Measurements from ENCODE around the gene MIAT. TPM values are rescaled to one million over a fixed set of nuclear protein-coding genes. Genes with fewer than 3 reads are reported as not detected.

MIAT gene
- polyA plus RNA-seq, 2 of the 4 experiments (the other 2 are of a cell fraction) = 1.5 to 2.2 TPM

DNA sequence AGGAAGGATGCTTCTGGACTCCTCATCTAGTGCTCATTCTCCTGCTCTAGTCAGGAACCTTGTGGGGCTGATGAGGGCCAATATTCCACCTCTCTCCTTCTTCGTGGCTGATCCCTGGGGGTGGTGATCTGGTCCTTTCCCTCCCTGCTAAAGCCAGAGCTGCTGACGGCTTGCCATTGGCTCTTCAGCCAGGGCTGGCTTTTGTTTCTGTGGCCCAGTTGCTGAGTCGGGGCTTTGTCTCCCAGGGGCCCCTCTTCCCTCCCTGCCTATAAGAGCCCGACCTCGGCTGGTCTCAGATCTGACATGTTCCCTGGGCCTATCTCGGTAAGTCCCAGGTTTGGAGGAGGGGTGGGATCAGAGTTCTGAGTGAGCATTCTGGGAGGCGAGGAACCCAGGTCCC is 35.7 kb upstream of the MIAT start, which contains the start of gene CRYBA4:
Gene CRYBA4, plus strand, starts transcription at position 301 of the 400 bp plus-strand sequence. CDS start 634 bp downstream, outside the sequence.
- Histone ChIP-seq H3K9me3 (no peaks in the 10 kb centered on the region), H3K4me3 (no peak within 1 kb of the TSS), H3K4me1 (no peaks in the 10 kb centered on the region), H3K4me2 (no peak within 1 kb of the TSS), H3K27ac (no peak within 1 kb of the TSS)
- TF ChIP-seq SREBF2 (IDR thresholded peaks at IDR 0.05) (no peak), CBX8 (IDR thresholded peaks at IDR 0.05) (no peak), GATA3 (IDR thresholded peaks at IDR 0.05; ENCODE audit: borderline replicate concordance) (no peak), HOXA7 (CRISPR knock-in tag; IDR thresholded peaks at IDR 0.05) (no peak), RNF2 (IDR thresholded peaks at IDR 0.05; ENCODE audit: borderline replicate concordance, low read depth) (no peak), MAZ (IDR thresholded peaks at IDR 0.05; ENCODE audit: borderline replicate concordance, low read depth, low read length) (no peak), SMC3 (IDR thresholded peaks at IDR 0.05) (no peak), KDM1A (IDR thresholded peaks at IDR 0.05; ENCODE audit: low read depth) (no peak), EP300 (IDR thresholded peaks at IDR 0.05) (no peak)
- TF ChIP-seq, protein P1, sequence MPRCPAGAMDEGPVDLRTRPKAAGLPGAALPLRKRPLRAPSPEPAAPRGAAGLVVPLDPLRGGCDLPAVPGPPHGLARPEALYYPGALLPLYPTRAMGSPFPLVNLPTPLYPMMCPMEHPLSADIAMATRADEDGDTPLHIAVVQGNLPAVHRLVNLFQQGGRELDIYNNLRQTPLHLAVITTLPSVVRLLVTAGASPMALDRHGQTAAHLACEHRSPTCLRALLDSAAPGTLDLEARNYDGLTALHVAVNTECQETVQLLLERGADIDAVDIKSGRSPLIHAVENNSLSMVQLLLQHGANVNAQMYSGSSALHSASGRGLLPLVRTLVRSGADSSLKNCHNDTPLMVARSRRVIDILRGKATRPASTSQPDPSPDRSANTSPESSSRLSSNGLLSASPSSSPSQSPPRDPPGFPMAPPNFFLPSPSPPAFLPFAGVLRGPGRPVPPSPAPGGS (IDR thresholded peaks at IDR 0.05) = no peak
- DNase-seq (ENCODE audit: low read depth in 1 of 2, low spot score in 1 of 2) (no peak), FAIRE-seq (no peak), ATAC-seq (no peak)
- POLR2A ChIA-PET = no interaction called here
- CTCF ChIA-PET = no interaction called here
- WGBS (ENCODE audit: missing lambda C conversion rate) = 60% methylated on average over 7 of the region's 7 CpGs

DNA sequence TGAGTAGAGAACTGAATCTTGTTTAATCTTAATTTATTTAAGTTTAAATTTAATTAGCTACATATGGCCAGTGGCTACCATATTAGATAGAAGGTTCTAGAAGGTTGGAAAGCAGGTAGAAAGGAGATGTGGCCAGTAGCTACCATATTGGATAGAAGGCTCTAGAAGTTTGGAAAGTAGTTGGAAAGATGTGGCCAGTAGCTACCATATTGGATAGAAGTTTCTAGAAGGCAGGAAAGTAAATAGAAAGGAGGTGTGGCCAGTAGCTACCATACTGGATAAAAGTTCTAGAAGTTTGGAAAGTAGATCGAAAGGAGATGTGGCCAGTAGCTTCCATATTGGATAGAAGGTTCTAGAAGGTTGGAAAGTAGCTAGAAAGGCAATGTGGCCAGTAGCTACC is 33.4 kb upstream of the MIAT start:
- Histone ChIP-seq H3K4me3 (no peak overlapping the region), H3K4me1 (no peaks in the 10 kb centered on the region), H3K9me3 (no peaks in the 10 kb centered on the region), H3K27ac (no peak overlapping the region), H3K4me2 (no peak overlapping the region)
- FAIRE-seq (no peak), ATAC-seq (no peak), DNase-seq (ENCODE audit: low read depth in 1 of 2, low spot score in 1 of 2) (no peak)
- CTCF ChIA-PET = interaction anchor here (0.5 to 1.0 kb wide), 4 partner anchors 51 to 925 kb away, joined by 3 to 4 read pairs (median 3); no protein-coding TSS in a partner anchor
- WGBS (ENCODE audit: missing lambda C conversion rate) = 48% methylated on average over 1 of the region's 1 CpG
- no peak for TF ChIP-seq EHMT2 (IDR thresholded peaks at IDR 0.05; ENCODE audit: low read depth)
- no peak for TF ChIP-seq NR3C1 (IDR thresholded peaks at IDR 0.05)
- no peak for TF ChIP-seq SMC3 (IDR thresholded peaks at IDR 0.05)
- no peak for TF ChIP-seq HDAC2 (IDR thresholded peaks at IDR 0.05)
- TF ChIP-seq FOSB (CRISPR knock-in tag; IDR thresholded peaks at IDR 0.05) = no peak
- TF ChIP-seq ESRRA (IDR thresholded peaks at IDR 0.05; ENCODE audit: borderline replicate concordance, low read length) = no peak
- TF ChIP-seq KDM1A (IDR thresholded peaks at IDR 0.05; ENCODE audit: low read depth) = no peak
- POLR2A ChIA-PET = no interaction called here

DNA sequence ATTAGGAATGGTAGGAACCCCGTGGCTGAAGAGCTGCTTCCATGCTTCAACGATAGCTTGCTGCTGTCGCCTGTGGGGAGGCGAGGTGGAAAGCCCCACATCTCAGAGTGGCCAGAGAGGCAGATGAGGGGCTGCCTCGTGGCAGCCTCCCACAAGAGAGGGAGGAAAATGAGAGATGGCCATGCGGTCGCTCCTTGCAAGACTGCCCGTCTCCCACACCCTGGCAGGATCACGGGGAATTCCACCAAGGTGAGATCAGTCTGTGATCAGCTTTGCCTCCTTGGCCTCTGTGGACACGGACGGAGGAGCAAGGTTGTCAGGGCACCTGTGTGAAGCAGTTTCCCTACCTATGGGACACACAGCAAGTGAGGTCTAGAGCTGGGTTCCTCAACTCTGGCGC is 32.6 kb upstream of the MIAT start:
- 62% methylated on average over 5 of the region's 12 CpGs for WGBS (ENCODE audit: missing lambda C conversion rate)
- Histone ChIP-seq H3K4me3 (no peak overlapping the region), H3K27ac (no peak overlapping the region), H3K4me2 (no peak overlapping the region), H3K4me1 (no peaks in the 10 kb centered on the region), H3K9me3 (no peaks in the 10 kb centered on the region)
- no peak for ATAC-seq
- no peak for FAIRE-seq
- CTCF ChIA-PET = interaction anchor here (0.7 kb wide), 1 partner anchor 109 kb away, joined by 3 read pairs; no protein-coding TSS in a partner anchor
- POLR2A ChIA-PET = no interaction called here
- DNase-seq (ENCODE audit: low read depth in 1 of 2, low spot score in 1 of 2) = no peak
- no peak for TF ChIP-seq KDM1A (IDR thresholded peaks at IDR 0.05; ENCODE audit: low read depth)
- no peak for TF ChIP-seq MAFK (IDR thresholded peaks at IDR 0.05; ENCODE audit: partially characterized antibody)
- no peak for TF ChIP-seq POLR2AphosphoS2 (conservative IDR thresholded peaks at IDR 0.05; ENCODE audit: low read length)
- no peak for TF ChIP-seq FOSB (CRISPR knock-in tag; IDR thresholded peaks at IDR 0.05)
- no peak for TF ChIP-seq RARB (CRISPR knock-in tag; IDR thresholded peaks at IDR 0.05)
- no peak for TF ChIP-seq NFE2L2 (conservative IDR thresholded peaks at IDR 0.05; ENCODE audit: low read length)
- no peak for TF ChIP-seq CEBPB (IDR thresholded peaks at IDR 0.05)

DNA sequence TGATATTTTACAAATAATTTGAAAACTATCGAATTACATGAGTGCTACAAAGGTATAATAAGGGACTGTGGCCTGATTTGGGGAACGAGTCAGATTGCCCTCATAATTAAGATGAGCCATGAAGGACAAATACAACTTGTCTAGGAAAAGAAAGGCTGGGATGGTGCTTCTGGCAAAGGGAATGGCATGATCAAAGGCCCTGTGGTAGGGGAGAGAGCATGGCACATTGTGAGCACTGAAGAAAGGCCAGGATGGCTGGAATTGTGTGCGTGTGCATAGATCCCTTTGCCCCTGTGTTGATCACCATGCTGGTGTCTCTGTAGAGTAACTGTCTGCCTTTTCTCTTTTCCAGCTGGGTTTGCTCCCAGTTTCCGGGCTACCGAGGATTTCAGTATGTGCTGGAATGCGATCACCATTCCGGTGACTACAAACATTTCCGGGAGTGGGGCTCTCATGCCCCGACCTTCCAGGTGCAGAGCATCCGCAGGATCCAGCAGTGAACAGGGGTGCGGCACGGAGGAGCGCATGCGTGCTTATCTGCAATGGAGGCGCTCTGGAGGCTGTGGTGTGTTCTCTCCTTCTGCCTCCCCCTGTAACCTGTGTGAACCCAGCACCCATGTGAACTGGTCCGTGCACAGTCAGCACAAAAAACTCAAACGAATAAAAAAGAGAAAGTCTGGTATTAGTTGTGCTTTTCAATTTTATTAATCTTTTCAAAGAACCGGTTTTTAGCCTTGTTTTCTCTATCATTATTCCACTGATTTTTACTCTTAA is 27.2 kb upstream of the MIAT start:
- no peak overlapping the region for H3K27ac ChIP-seq
- no peak overlapping the region for H3K4me2 ChIP-seq
- POLR2A ChIA-PET = no interaction called here
- no peak overlapping the region for H3K4me3 ChIP-seq
- FAIRE-seq (no peak), DNase-seq (ENCODE audit: low read depth in 1 of 2, low spot score in 1 of 2) (no peak), ATAC-seq (no peak)
- CTCF ChIA-PET = interaction anchor here (0.6 kb wide), 1 partner anchor 1240 kb away, joined by 3 read pairs; no protein-coding TSS in a partner anchor
- H3K9me3 ChIP-seq = no peaks in the 10 kb centered on the region
- no peaks in the 10 kb centered on the region for H3K4me1 ChIP-seq
- peak; percentile 45 for TF ChIP-seq MAFK (IDR thresholded peaks at IDR 0.05; ENCODE audit: partially characterized antibody)
- TF ChIP-seq, protein P2, sequence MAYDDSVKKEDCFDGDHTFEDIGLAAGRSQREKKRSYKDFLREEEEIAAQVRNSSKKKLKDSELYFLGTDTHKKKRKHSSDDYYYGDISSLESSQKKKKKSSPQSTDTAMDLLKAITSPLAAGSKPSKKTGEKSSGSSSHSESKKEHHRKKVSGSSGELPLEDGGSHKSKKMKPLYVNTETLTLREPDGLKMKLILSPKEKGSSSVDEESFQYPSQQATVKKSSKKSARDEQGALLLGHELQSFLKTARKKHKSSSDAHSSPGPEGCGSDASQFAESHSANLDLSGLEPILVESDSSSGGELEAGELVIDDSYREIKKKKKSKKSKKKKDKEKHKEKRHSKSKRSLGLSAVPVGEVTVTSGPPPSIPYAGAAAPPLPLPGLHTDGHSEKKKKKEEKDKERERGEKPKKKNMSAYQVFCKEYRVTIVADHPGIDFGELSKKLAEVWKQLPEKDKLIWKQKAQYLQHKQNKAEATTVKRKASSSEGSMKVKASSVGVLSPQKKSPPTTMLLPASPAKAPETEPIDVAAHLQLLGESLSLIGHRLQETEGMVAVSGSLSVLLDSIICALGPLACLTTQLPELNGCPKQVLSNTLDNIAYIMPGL (CRISPR knock-in tag; IDR thresholded peaks at IDR 0.05; ENCODE audit: borderline replicate concordance) = no peak
- 65% methylated on average over 16 of the region's 18 CpGs for whole genome bisulfite sequencing (ENCODE audit: missing lambda C conversion rate)

Measured in A549 (cell line).